GM21717 (cell line): ENCODE data around the gene SYNDIG1.

Source experiments
- ATAC-seq: cut with Tn5 transposase; IDR thresholded peaks from one replicate; pipeline ENCODE4 v1.9.1; 2021; ENCODE audit warnings: mild to moderate bottlenecking, moderate library complexity; ENCODE audit not compliant: unreplicated experiment

The SYNDIG1 gene

GRCh38 chr20:24653306-24653705 is 183.9 kb downstream of the SYNDIG1 start:
- no peak for ATAC-seq

GRCh38 chr20:24654425-24654824 is 185.0 kb downstream of the SYNDIG1 start:
- ATAC-seq, result no peak

- no peak for ATAC-seq
Observed at GRCh38 chr20:24656391-24656790, 187.0 kb downstream of the SYNDIG1 start.

- no peak for ATAC-seq
Observed at GRCh38 chr20:24657196-24657595, 187.8 kb downstream of the SYNDIG1 start.

GRCh38 chr20:24657878-24658620 is 188.6 kb downstream of the SYNDIG1 start:
- no peak for ATAC-seq

GRCh38 chr20:24658920-24659660 is 189.7 kb downstream of the SYNDIG1 start:
- no peak for ATAC-seq

- ATAC-seq, result no peak
Observed at GRCh38 chr20:24659835-24660234, 190.4 kb downstream of the SYNDIG1 start.

- no peak for ATAC-seq
Observed at GRCh38 chr20:24660651-24661050, 191.2 kb downstream of the SYNDIG1 start.

GRCh38 chr20:24661255-24661654 is 191.8 kb downstream of the SYNDIG1 start:
- ATAC-seq, result no peak

GRCh38 chr20:24662322-24662721 is 192.9 kb downstream of the SYNDIG1 start:
- no peak for ATAC-seq

- ATAC-seq, result no peak
Observed at GRCh38 chr20:24662752-24663365, 193.4 kb downstream of the SYNDIG1 start.

- no peak for ATAC-seq
Observed at GRCh38 chr20:24663496-24663895, 194.1 kb downstream of the SYNDIG1 start.

- ATAC-seq, result no peak
Observed at GRCh38 chr20:24664266-24664986, 195.0 kb downstream of the SYNDIG1 start.

GRCh38 chr20:24665196-24665595 is 195.8 kb downstream of the SYNDIG1 start:
- ATAC-seq, result no peak

GRCh38 chr20:24665741-24666191 is 196.3 kb downstream of the SYNDIG1 start:
- no peak for ATAC-seq

- ATAC-seq, result no peak
Observed at GRCh38 chr20:24667689-24668383, 198.4 kb downstream of the SYNDIG1 start.

GRCh38 chr20:24668384-24668702 is 198.9 kb downstream of the SYNDIG1 start:
- no peak for ATAC-seq

- ATAC-seq, result no peak
Observed at GRCh38 chr20:24668791-24669190, 199.4 kb downstream of the SYNDIG1 start.

- ATAC-seq, result no peak
Observed at GRCh38 chr20:24669701-24670100, 200.3 kb downstream of the SYNDIG1 start.

GRCh38 chr20:24670341-24670872 is 201.0 kb downstream of the SYNDIG1 start:
- no peak for ATAC-seq
